ENCODE data around the gene NDC1. TPM values are rescaled to one million over a fixed set of nuclear protein-coding genes. Genes with fewer than 3 reads are reported as not detected.

NDC1 gene
- total RNA-seq, 1 donor from 2014 or later, result 14.6 TPM

DNA sequence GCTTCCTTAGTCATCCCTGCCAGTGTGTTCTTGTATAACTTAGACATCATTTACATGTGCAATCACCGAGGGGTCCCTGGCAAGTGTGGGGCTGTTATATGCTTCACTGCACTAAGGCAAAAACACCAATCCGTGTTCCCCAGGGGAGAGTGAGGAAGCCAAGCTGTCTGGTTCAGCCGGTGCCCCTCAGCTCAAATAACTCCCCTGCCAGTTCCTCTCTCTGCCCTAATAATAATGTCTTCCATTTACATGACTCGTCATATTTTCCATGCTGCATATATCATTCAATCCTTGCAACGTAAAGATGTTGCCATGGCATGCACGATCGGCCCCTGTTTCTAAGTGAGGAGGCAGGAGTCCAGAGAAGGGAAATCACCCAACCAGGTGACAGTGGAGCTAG is 24.4 kb upstream of the NDC1 start:
- H3K9me3 ChIP-seq (ENCODE audit: control insufficient read depth in 3 of 3, low read length in 3 of 3), result no peaks in the 10 kb centered on the region
- H3K36me3 ChIP-seq (ENCODE audit: control insufficient read depth in 3 of 3, insufficient read depth in 3 of 3, low read length in 3 of 3), result peaks cover 11 to 35% (median 28%) of the 10 kb centered on the region in 3 donors
- H3K27me3 ChIP-seq (ENCODE audit: control insufficient read depth in 3 of 3, insufficient read depth in 3 of 3, low read length in 3 of 3), result no peaks in the 10 kb centered on the region
- H3K4me1 ChIP-seq (ENCODE audit: control insufficient read depth in 3 of 3, insufficient read depth in 3 of 3, low read length in 3 of 3), result no peaks in the 10 kb centered on the region
- no peak overlapping the region for H3K9ac ChIP-seq (ENCODE audit: low read depth in 1 of 3, low read length in 3 of 3)
- no peak overlapping the region for H3K27ac ChIP-seq (ENCODE audit: low read depth, low read length)
- no peak overlapping the region for H3K4me3 ChIP-seq (ENCODE audit: low read length in 3 of 3)

DNA sequence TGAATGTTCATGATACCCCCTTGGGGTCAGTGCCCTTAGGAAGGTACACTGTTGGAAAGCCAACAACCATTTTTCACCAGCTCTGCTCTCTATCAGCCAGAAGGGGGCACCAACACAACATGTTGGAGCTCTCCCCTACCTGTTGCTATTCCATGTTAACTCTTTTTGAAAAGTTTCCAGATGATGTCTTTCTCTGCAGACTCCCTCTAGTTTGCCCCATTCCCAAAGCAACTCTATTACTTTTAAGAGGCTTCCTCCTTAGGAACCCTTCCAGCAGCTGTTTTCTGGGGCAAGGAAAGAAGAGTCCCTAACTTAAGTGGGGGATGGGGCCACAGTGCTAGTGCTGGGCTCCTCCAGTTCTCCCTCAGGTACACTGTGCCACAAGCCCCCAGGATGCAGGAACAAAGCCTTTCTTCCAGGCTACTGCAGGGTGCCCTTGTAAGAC is 22.9 kb upstream of the NDC1 start:
- Histone ChIP-seq H3K4me1 (ENCODE audit: control insufficient read depth in 3 of 3, insufficient read depth in 3 of 3, low read length in 3 of 3) (no peaks in the 10 kb centered on the region), H3K9ac (ENCODE audit: low read depth in 1 of 3, low read length in 3 of 3) (no peak overlapping the region), H3K27ac (ENCODE audit: low read depth, low read length) (no peak overlapping the region), H3K36me3 (ENCODE audit: control insufficient read depth in 3 of 3, insufficient read depth in 3 of 3, low read length in 3 of 3) (peaks cover 19 to 39% (median 35%) of the 10 kb centered on the region in 3 donors), H3K4me3 (ENCODE audit: low read length in 3 of 3) (no peak overlapping the region), H3K27me3 (ENCODE audit: control insufficient read depth in 3 of 3, insufficient read depth in 3 of 3, low read length in 3 of 3) (no peaks in the 10 kb centered on the region), H3K9me3 (ENCODE audit: control insufficient read depth in 3 of 3, low read length in 3 of 3) (no peaks in the 10 kb centered on the region)

DNA sequence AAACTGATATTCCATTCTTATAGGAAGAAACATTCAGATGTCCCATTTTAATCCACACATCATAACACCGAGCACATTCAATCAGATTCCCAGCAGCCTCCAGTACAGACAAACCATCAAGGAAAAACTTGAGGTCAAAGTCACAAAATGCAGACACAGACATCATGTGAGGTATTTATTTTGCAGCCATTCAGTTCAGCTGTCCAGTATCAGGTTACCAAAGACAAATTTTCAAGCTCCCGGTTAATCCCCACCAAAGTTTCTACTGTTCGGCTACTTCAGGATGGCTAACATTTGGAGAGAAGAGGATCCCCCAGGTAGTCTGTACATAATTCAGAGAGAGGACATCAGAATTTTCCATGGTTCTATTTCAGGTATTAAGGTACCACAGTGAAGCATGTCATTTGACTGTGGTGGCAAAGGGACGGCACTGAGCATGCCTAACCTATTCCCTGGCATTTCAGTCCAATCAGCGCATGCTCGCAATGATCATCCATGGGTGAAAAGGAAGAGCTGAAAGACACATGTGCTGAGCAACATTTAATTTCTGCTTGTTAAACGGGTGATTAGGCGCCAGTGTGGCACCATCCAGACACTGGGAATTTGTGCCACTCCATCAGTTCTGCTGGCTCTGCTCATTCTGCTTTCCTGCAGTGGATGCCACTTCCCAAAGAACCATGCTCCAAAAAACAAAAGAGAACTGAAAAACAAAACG is 13.6 kb upstream of the NDC1 start:
- Histone ChIP-seq H3K27ac (ENCODE audit: low read depth, low read length) (no peak overlapping the region), H3K9me3 (ENCODE audit: control insufficient read depth in 3 of 3, low read length in 3 of 3) (no peaks in the 10 kb centered on the region), H3K36me3 (ENCODE audit: control insufficient read depth in 3 of 3, insufficient read depth in 3 of 3, low read length in 3 of 3) (peaks cover 20 to 45% (median 31%) of the 10 kb centered on the region in 3 donors), H3K4me3 (ENCODE audit: low read length in 3 of 3) (no peak overlapping the region), H3K4me1 (ENCODE audit: control insufficient read depth in 3 of 3, insufficient read depth in 3 of 3, low read length in 3 of 3) (no peaks in the 10 kb centered on the region), H3K9ac (ENCODE audit: low read depth in 1 of 3, low read length in 3 of 3) (no peak overlapping the region), H3K27me3 (ENCODE audit: control insufficient read depth in 3 of 3, insufficient read depth in 3 of 3, low read length in 3 of 3) (no peaks in the 10 kb centered on the region)

DNA sequence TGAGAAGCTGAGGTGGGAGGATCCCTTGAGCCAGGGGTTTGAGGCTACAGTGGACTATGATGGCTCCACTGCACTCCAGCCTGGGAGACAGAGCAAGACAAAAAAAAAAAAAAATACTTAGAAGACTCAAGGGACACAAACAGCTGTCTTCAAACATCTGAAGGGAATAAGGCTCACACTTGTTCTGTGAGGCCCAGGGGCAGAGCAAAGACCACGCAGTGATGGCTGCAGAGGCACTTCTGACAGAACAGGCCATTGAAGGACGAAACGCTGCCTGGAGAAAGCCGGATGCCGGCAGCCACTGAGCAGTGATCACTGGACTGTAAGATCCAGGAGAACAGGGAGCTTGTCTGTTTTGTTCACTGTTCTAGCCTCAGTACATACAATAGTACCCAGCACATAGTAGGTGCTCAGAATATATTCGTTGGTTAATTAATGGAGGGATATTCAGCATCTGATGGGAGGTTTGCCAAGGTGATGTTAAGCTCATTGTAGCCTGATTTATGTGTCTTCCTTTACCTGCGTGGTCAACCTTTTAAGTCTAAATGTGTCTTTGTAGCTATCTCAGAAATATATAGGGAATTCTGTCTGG is 12.1 kb upstream of the NDC1 start:
- H3K4me3 ChIP-seq (ENCODE audit: low read length in 3 of 3), result no peak overlapping the region

DNA sequence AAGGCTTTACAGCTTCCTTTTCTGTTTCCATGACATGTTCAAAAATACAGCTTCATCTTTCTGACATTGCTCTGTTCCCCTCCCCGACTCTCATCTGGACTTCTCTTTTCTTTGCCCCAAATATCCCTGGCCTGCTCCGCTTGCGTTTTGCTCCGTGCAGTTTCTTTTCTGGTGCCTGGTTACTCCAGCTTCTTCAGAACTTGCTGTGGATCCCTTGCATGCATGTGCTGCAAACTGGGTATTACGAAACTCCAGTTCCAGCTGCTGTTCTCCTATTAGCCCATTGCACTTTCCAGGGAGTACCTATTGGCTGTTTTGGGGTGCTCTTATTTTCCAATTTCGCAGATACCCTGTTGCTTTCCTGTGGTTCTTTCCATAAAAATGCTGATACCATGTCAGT is 9.9 kb upstream of the NDC1 start:
- no peaks in the 10 kb centered on the region for H3K9me3 ChIP-seq (ENCODE audit: control insufficient read depth in 3 of 3, low read length in 3 of 3)
- H3K36me3 ChIP-seq (ENCODE audit: control insufficient read depth in 3 of 3, insufficient read depth in 3 of 3, low read length in 3 of 3), result peaks cover 3 to 11% (median 9%) of the 10 kb centered on the region in 3 donors

More for the DNA sequence above, 12.1 kb upstream of the NDC1 start:
- no peak overlapping the region for H3K9ac ChIP-seq (ENCODE audit: low read depth in 1 of 3, low read length in 3 of 3)
- no peak overlapping the region for H3K27ac ChIP-seq (ENCODE audit: low read depth, low read length)
- no peaks in the 10 kb centered on the region for H3K27me3 ChIP-seq (ENCODE audit: control insufficient read depth in 3 of 3, insufficient read depth in 3 of 3, low read length in 3 of 3)
- no peaks in the 10 kb centered on the region for H3K9me3 ChIP-seq (ENCODE audit: control insufficient read depth in 3 of 3, low read length in 3 of 3)
- peaks cover 6 to 29% (median 20%) of the 10 kb centered on the region in 3 donors for H3K36me3 ChIP-seq (ENCODE audit: control insufficient read depth in 3 of 3, insufficient read depth in 3 of 3, low read length in 3 of 3)
- H3K4me1 ChIP-seq (ENCODE audit: control insufficient read depth in 3 of 3, insufficient read depth in 3 of 3, low read length in 3 of 3), result no peaks in the 10 kb centered on the region

DNA sequence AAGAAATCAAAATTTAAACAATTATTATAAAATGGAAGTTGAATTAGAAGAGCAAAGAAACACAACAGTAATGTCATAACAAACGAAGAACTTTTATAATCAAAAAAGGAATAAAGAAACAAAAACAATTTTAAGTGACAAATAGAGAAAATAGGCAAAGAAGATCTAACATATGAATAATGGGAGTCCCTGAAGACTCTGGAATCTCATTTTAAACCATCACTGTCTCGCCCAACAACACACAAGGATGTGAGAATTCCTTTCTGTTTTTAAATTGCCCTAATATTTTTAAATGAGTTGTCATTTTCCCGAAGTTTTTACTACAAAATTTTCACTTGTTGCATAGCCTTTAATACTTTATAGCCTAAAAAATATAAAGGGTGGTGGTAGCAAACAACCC is 4.3 kb upstream of the NDC1 start:
- Histone ChIP-seq H3K27ac (ENCODE audit: low read depth, low read length) (no peak overlapping the region), H3K4me3 (ENCODE audit: low read length in 3 of 3) (no peak overlapping the region), H3K36me3 (ENCODE audit: control insufficient read depth in 3 of 3, insufficient read depth in 3 of 3, low read length in 3 of 3) (no peaks in the 10 kb centered on the region), H3K4me1 (ENCODE audit: control insufficient read depth in 3 of 3, insufficient read depth in 3 of 3, low read length in 3 of 3) (peaks cover 3 to 5% (median 5%) of the 10 kb centered on the region in 3 donors), H3K9me3 (ENCODE audit: control insufficient read depth in 3 of 3, low read length in 3 of 3) (no peaks in the 10 kb centered on the region), H3K27me3 (ENCODE audit: control insufficient read depth in 3 of 3, insufficient read depth in 3 of 3, low read length in 3 of 3) (no peaks in the 10 kb centered on the region), H3K9ac (ENCODE audit: low read depth in 1 of 3, low read length in 3 of 3) (no peak overlapping the region)

More for the DNA sequence above, 9.9 kb upstream of the NDC1 start:
- no peak overlapping the region for H3K9ac ChIP-seq (ENCODE audit: low read depth in 1 of 3, low read length in 3 of 3)
- H3K27ac ChIP-seq (ENCODE audit: low read depth, low read length), result no peak overlapping the region
- H3K27me3 ChIP-seq (ENCODE audit: control insufficient read depth in 3 of 3, insufficient read depth in 3 of 3, low read length in 3 of 3), result no peaks in the 10 kb centered on the region
- no peak overlapping the region for H3K4me3 ChIP-seq (ENCODE audit: low read length in 3 of 3)
- H3K4me1 ChIP-seq (ENCODE audit: control insufficient read depth in 3 of 3, insufficient read depth in 3 of 3, low read length in 3 of 3), result no peaks in the 10 kb centered on the region

DNA sequence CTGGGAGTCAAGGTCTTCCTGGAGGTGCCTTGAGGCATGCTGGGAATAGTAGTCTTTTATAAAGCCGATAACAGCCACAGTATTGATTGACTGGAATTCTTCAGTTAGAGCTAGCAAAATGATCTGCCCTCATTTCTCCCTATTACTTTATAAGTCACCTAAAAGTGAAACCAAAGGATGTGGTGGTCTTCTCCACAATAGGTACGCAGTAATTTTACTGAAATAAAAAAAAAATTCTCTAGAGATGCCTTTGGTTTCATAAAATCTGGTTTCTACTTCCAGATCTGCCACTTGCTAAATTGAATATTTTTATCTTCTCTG is 518 bp upstream of the NDC1 start:
- Histone ChIP-seq H3K9me3 (ENCODE audit: control insufficient read depth in 3 of 3, low read length in 3 of 3) (no peaks in the 10 kb centered on the region), H3K36me3 (ENCODE audit: control insufficient read depth in 3 of 3, insufficient read depth in 3 of 3, low read length in 3 of 3) (no peaks in the 10 kb centered on the region), H3K4me1 (ENCODE audit: control insufficient read depth in 3 of 3, insufficient read depth in 3 of 3, low read length in 3 of 3) (peaks cover 5 to 10% (median 8%) of the 10 kb centered on the region in 3 donors), H3K27ac (ENCODE audit: low read depth, low read length) (peak overlapping the region; percentile 95), H3K27me3 (ENCODE audit: control insufficient read depth in 3 of 3, insufficient read depth in 3 of 3, low read length in 3 of 3) (no peaks in the 10 kb centered on the region), H3K9ac (ENCODE audit: low read depth in 1 of 3, low read length in 3 of 3) (peak overlapping the region in 2 of 3 donors; percentile 97 to 99), H3K4me3 (ENCODE audit: low read length in 3 of 3) (peak overlapping the region; percentile 84 to 99 (median 96))

DNA sequence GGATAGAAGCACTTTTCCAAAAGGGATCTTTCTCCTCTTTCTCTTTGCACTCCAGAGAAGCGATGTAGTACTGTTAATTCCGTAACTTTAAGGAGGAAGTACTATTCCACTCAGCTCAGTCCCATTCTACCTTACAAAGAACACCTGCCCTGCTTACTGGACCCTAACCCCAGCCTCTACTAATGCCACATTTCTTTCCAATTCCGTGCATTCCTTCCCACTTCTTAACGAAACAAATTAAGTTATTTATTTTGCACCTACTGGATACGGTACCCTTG is 511 bp downstream of the NDC1 start:
- Histone ChIP-seq H3K9me3 (ENCODE audit: control insufficient read depth in 3 of 3, low read length in 3 of 3) (no peaks in the 10 kb centered on the region), H3K4me1 (ENCODE audit: control insufficient read depth in 3 of 3, insufficient read depth in 3 of 3, low read length in 3 of 3) (peaks cover 5 to 10% (median 8%) of the 10 kb centered on the region in 3 donors), H3K36me3 (ENCODE audit: control insufficient read depth in 3 of 3, insufficient read depth in 3 of 3, low read length in 3 of 3) (no peaks in the 10 kb centered on the region), H3K27me3 (ENCODE audit: control insufficient read depth in 3 of 3, insufficient read depth in 3 of 3, low read length in 3 of 3) (no peaks in the 10 kb centered on the region), H3K4me3 (ENCODE audit: low read length in 3 of 3) (peak overlapping the region; percentile 84 to 99 (median 96)), H3K27ac (ENCODE audit: low read depth, low read length) (peak overlapping the region; percentile 95), H3K9ac (ENCODE audit: low read depth in 1 of 3, low read length in 3 of 3) (peak overlapping the region; percentile 90 to 99 (median 97))

DNA sequence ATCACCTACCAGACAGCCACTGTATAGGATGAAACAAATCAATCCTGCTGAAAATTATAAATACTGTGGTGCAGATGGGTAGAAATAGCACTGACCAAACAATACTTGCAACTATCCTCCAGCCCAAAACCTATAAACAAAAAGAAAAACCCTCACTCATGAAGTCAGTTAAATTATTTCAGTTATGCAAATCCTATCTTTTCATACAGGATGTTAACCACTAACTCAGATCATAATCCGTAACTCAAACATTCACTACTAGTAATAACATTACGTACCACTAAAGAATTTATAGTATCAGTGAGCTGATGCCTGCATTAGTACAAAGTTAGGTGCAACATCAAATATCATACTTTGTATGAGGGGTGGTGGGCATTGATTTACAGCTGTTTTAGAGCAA is 2.6 kb downstream of the NDC1 start:
- Histone ChIP-seq H3K36me3 (ENCODE audit: control insufficient read depth in 3 of 3, insufficient read depth in 3 of 3, low read length in 3 of 3) (no peaks in the 10 kb centered on the region), H3K9ac (ENCODE audit: low read depth in 1 of 3, low read length in 3 of 3) (no peak overlapping the region)

DNA sequence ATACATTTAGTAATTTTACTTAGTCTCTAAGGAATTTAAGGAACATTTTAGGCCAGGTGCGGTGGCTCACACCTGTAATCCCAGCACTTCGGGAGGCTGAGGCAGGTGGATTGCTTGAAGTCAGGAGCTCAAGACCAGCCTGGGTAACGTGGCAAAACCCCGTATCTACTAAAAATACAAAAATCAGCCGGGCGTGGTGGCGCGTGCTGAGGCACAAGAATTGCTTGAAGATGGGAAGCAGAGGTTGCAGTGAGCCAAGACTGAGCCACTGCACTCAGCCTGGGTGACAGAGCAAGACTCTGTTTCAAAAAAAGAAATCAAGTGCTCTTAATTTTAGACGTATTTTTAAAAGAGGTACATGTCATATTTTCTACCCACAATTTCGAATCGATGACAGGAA is 3.3 kb downstream of the NDC1 start:
- Histone ChIP-seq H3K27me3 (ENCODE audit: control insufficient read depth in 3 of 3, insufficient read depth in 3 of 3, low read length in 3 of 3) (no peaks in the 10 kb centered on the region), H3K27ac (ENCODE audit: low read depth, low read length) (no peak overlapping the region), H3K9me3 (ENCODE audit: control insufficient read depth in 3 of 3, low read length in 3 of 3) (no peaks in the 10 kb centered on the region), H3K4me1 (ENCODE audit: control insufficient read depth in 3 of 3, insufficient read depth in 3 of 3, low read length in 3 of 3) (peaks cover 5 to 10% (median 8%) of the 10 kb centered on the region in 3 donors), H3K4me3 (ENCODE audit: low read length in 3 of 3) (no peak overlapping the region), H3K36me3 (ENCODE audit: control insufficient read depth in 3 of 3, insufficient read depth in 3 of 3, low read length in 3 of 3) (no peaks in the 10 kb centered on the region), H3K9ac (ENCODE audit: low read depth in 1 of 3, low read length in 3 of 3) (no peak overlapping the region)

More for the DNA sequence above, 2.6 kb downstream of the NDC1 start:
- H3K9me3 ChIP-seq (ENCODE audit: control insufficient read depth in 3 of 3, low read length in 3 of 3), result no peaks in the 10 kb centered on the region
- no peaks in the 10 kb centered on the region for H3K27me3 ChIP-seq (ENCODE audit: control insufficient read depth in 3 of 3, insufficient read depth in 3 of 3, low read length in 3 of 3)
- no peak overlapping the region for H3K27ac ChIP-seq (ENCODE audit: low read depth, low read length)
- H3K4me3 ChIP-seq (ENCODE audit: low read length in 3 of 3), result no peak overlapping the region
- H3K4me1 ChIP-seq (ENCODE audit: control insufficient read depth in 3 of 3, insufficient read depth in 3 of 3, low read length in 3 of 3), result peaks cover 5 to 10% (median 8%) of the 10 kb centered on the region in 3 donors

Data from skeletal muscle tissue (tissue), 4 donors.